Measurements from ENCODE around the gene TTC7B. TPM values are rescaled to one million over a fixed set of nuclear protein-coding genes. Genes with fewer than 3 reads are reported as not detected.

The TTC7B gene
- total RNA-seq, 1 donor from 2014 or later, result 6.1 TPM

DNA sequence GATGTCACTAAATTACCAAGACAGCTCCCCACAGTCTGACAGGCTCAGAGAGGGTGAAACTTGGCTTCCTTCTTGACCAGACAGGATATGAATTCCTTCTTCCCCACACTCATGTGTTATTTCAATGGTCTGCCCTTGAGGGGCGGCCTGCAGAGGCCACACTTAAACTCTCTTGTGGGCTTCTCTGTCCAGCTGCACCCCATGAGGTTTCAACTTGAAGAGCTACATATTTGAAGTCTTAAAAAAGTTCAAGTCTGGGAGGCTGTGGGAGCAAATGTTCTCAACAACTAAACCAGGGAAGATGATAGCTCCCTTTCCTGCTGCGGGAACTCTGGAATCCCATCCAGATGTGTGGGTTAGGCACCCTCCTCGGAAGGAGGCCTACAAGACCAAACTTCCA is 98.3 kb downstream of the TTC7B start:
- no peaks in the 10 kb centered on the region for H3K9me3 Mint-ChIP-seq
- H3K27me3 Mint-ChIP-seq (ENCODE audit: low read depth), result no peaks in the 10 kb centered on the region
- no peak overlapping the region for H3K4me3 Mint-ChIP-seq (ENCODE audit: low read depth)
- H3K36me3 Mint-ChIP-seq (ENCODE audit: low read depth), result no peaks in the 10 kb centered on the region
- no peak for DNase-seq (ENCODE audit: low spot score)
- no peak overlapping the region for H3K27ac Mint-ChIP-seq
- intact Hi-C loops (cut with micrococcal nuclease), result no loop called here
- no peaks in the 10 kb centered on the region for H3K4me1 Mint-ChIP-seq (ENCODE audit: low read depth)

DNA sequence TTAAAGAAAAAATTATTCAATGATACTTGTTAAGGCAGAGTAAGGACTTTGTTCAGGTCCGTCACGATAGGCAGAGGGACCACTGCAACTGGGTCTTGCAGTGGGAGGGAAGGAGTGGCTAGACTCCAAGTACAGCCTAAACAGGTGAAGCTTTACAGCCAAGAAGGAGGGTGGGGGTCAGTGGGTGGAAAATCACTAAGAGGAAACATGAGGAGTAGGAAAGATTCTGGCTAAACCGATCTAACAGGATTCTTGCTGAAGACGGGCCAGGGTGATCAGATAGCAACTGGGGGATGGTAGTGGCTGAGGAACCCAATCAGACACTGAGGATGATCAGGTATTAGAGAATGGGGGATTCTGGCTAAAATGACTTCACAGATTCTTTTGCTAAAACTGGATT is 100.2 kb downstream of the TTC7B start:
- Mint-ChIP-seq H3K27me3 (ENCODE audit: low read depth) (peaks cover 7% of the 10 kb centered on the region), H3K9me3 (no peaks in the 10 kb centered on the region), H3K36me3 (ENCODE audit: low read depth) (no peaks in the 10 kb centered on the region), H3K27ac (no peak overlapping the region), H3K4me1 (ENCODE audit: low read depth) (no peaks in the 10 kb centered on the region), H3K4me3 (ENCODE audit: low read depth) (no peak overlapping the region)
- intact Hi-C loops (cut with micrococcal nuclease), result no loop called here
- no peak for DNase-seq (ENCODE audit: low spot score)

DNA sequence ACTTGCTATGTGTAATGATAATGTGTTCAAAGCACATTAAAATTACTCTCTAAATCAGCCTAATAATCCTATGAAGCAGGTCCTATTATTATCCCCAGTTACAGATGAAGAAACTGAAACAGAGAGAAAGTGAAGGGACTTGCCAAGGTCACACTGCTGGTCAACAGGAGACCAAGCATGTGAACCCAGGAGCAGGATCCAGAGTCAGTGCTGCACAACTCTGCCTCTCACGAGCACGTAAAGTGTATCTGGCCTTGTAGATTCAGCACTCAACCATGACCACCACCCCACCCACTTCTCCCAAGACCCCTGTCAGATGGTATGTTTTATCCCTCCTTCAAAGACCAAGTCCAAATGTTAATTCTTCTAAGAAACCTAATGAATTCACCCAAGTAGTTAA is 100.7 kb downstream of the TTC7B start:
- no peak for DNase-seq (ENCODE audit: low spot score)
- no peak overlapping the region for H3K4me3 Mint-ChIP-seq (ENCODE audit: low read depth)
- H3K27me3 Mint-ChIP-seq (ENCODE audit: low read depth), result peaks cover 7% of the 10 kb centered on the region
- no peaks in the 10 kb centered on the region for H3K36me3 Mint-ChIP-seq (ENCODE audit: low read depth)
- no peak overlapping the region for H3K27ac Mint-ChIP-seq
- intact Hi-C loops (cut with micrococcal nuclease), result no loop called here
- H3K9me3 Mint-ChIP-seq, result no peaks in the 10 kb centered on the region
- no peaks in the 10 kb centered on the region for H3K4me1 Mint-ChIP-seq (ENCODE audit: low read depth)

DNA sequence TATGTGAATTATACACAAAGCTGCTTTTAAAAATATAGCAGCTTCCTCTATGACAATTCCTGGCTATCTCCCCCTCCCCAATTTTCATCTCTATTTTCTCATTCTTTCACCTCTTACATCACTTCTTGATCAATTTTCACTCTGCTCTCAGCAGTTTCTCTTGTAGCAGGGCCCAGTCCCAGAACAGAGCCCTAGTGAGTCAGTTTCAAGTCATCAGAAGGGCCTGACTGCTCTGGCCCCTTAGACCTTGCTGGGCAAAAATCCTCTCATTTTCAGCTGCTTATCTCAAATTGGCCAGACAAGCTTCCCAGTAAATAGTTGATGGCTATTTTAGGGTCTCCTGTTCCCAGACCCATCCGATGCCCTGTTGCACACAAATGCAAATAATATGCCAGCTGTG is 101.4 kb downstream of the TTC7B start:
- H3K9me3 Mint-ChIP-seq, result no peaks in the 10 kb centered on the region
- no peaks in the 10 kb centered on the region for H3K4me1 Mint-ChIP-seq (ENCODE audit: low read depth)
- H3K36me3 Mint-ChIP-seq (ENCODE audit: low read depth), result no peaks in the 10 kb centered on the region
- no peak overlapping the region for H3K4me3 Mint-ChIP-seq (ENCODE audit: low read depth)
- DNase-seq (ENCODE audit: low spot score), result no peak
- H3K27me3 Mint-ChIP-seq (ENCODE audit: low read depth), result peaks cover 8% of the 10 kb centered on the region
- H3K27ac Mint-ChIP-seq, result no peak overlapping the region
- intact Hi-C loops (cut with micrococcal nuclease), result no loop called here

DNA sequence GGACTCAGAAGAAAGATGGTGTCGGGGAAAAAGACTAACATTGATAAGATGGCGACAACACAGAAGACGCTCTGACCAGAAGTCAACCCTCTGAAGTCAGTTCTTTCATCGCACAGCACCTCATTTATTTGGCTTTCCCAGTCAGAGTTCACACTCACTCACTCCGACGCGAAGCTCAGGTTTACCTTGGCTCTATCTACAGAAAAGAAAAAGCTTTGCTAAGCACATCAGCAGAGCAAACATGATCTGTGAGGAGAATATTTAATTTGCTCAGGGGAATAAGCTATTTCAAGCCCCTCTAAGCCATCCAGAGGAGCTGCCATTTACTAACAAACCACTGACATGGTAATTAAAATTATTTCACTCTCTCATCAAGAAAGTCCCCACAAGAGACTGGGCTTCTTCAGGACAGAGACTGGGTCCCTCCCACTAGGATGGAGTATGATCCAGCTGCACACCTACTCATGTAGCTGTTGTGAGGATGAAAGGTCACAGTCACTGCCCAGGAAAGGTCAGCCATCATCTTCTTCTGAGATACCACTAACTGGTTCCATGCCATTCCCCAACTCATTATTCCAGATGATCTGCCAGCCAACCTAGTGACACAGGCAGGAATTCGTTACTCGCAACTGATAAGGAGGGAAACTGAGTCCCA is 111.4 kb downstream of the TTC7B start:
- Mint-ChIP-seq H3K4me3 (ENCODE audit: low read depth) (no peak overlapping the region), H3K27ac (no peak overlapping the region), H3K4me1 (ENCODE audit: low read depth) (no peaks in the 10 kb centered on the region), H3K27me3 (ENCODE audit: low read depth) (peaks cover 4% of the 10 kb centered on the region), H3K36me3 (ENCODE audit: low read depth) (no peaks in the 10 kb centered on the region), H3K9me3 (no peaks in the 10 kb centered on the region)
- no peak for DNase-seq (ENCODE audit: low spot score)
- intact Hi-C loops (cut with micrococcal nuclease), result no loop called here

DNA sequence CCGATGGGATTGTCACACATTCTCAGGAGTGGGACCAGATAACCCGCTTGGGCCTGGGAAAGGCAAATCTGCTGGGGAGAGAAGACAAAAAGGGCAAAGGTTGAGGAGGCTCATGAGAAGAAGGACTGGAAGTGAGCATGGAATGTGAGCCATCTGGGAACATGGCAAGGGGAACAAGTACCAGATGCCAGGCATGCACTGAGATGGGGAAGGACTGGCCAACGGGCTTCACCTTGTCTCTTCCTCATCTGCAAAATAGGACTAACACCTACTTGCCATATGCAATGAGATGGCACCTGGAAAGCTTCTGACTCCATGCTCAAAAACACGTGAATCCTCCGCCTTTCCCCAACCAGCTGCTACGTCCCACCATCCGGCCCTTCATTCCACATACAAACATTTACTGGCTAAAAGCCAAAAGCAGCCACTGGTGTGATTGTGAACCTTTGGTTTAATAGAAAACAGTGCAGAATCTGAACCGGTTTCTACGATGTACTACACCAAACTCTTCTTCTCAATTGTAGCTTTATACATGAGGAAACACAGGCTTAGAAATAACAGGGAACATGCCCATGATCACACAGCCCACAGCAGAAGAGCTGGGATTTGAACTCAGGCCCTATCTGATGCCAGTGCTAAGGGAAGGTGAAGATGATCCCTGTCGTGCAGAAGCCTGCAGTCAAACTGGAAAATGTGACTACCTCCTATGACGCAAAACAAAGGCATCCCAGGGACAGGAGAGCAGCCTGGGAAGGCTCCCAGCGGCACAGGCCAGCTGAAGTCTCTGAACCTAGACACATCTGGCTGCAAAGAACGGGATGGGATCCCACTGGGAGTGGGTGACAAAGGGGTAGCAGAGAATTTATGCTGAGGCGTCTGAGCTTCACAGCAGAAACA is 112.1 kb downstream of the TTC7B start:
- H3K4me1 Mint-ChIP-seq (ENCODE audit: low read depth), result no peaks in the 10 kb centered on the region
- intact Hi-C loops (cut with micrococcal nuclease), result no loop called here
- H3K36me3 Mint-ChIP-seq (ENCODE audit: low read depth), result no peaks in the 10 kb centered on the region
- H3K9me3 Mint-ChIP-seq, result no peaks in the 10 kb centered on the region
- peaks cover 4% of the 10 kb centered on the region for H3K27me3 Mint-ChIP-seq (ENCODE audit: low read depth)
- no peak for DNase-seq (ENCODE audit: low spot score)
- no peak overlapping the region for H3K27ac Mint-ChIP-seq
- no peak overlapping the region for H3K4me3 Mint-ChIP-seq (ENCODE audit: low read depth)

DNA sequence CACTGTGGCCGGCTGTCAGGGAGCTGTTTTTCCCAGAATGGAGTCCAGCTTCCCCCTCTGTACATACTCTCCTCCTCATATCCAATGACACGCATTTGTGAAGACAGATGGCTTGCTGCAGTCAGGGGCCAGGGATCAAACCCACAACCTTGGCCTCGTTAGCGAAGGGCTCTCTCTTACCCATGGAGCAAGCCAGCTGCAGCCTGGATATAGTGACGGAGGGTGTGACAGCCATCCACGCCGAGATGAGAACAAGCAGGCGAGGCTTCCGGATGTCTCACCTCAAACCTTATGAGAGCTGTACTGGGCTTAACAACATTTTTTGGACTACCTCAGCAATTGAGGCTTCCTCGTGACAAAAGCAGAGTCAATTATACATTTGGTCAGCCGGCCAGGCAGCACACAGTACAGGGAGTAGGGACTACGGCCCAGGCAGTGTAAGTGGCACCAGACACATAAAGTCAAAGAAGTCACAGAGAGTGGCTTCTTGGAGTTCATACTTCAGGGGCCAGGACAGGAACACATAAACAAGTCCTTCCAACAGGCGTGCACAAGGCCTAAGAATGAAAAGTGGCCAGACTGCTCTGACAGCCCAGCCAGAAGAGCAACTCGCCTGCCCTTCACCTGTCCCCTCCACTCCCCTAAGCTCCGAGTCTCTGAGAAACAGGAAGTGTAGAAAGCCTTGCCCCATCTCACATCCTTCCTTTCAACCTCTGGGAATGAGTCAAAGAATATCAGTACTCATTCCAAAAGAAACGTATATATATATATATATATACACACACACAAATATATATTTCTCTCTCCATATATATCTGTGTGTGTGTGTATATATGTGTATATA is 115.1 kb downstream of the TTC7B start:
- H3K4me3 Mint-ChIP-seq (ENCODE audit: low read depth), result no peak overlapping the region
- peaks cover 2% of the 10 kb centered on the region for H3K27me3 Mint-ChIP-seq (ENCODE audit: low read depth)
- no peak overlapping the region for H3K27ac Mint-ChIP-seq
- peaks cover 3% of the 10 kb centered on the region for H3K4me1 Mint-ChIP-seq (ENCODE audit: low read depth)
- H3K36me3 Mint-ChIP-seq (ENCODE audit: low read depth), result no peaks in the 10 kb centered on the region
- H3K9me3 Mint-ChIP-seq, result no peaks in the 10 kb centered on the region
- no peak for DNase-seq (ENCODE audit: low spot score)
- intact Hi-C loops (cut with micrococcal nuclease), result no loop called here

DNA sequence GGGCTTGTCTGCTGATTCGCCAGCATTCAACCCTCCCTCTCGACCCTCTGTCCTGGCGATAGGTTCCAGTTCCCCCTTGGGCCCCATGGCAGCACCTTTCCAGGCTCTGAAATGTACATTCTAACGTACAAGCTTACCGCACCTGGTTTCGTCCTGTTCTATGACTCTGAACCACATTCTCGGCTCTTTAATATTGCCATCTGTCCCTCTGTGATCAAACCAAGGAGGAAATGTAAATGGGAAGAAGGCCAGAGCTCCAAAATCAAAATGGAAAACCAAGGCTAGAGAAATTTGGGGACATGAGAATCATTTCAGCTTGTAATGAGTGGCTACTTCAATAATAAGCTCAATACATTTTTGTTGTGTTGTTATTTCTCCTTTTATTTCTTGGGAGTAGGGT is 117.2 kb downstream of the TTC7B start:
- no peak overlapping the region for H3K27ac Mint-ChIP-seq
- H3K36me3 Mint-ChIP-seq (ENCODE audit: low read depth), result no peaks in the 10 kb centered on the region
- H3K27me3 Mint-ChIP-seq (ENCODE audit: low read depth), result peaks cover 2% of the 10 kb centered on the region
- H3K4me3 Mint-ChIP-seq (ENCODE audit: low read depth), result no peak overlapping the region
- DNase-seq (ENCODE audit: low spot score), result no peak
- no peaks in the 10 kb centered on the region for H3K9me3 Mint-ChIP-seq
- peaks cover 3% of the 10 kb centered on the region for H3K4me1 Mint-ChIP-seq (ENCODE audit: low read depth)
- intact Hi-C loops (cut with micrococcal nuclease), result no loop called here

DNA sequence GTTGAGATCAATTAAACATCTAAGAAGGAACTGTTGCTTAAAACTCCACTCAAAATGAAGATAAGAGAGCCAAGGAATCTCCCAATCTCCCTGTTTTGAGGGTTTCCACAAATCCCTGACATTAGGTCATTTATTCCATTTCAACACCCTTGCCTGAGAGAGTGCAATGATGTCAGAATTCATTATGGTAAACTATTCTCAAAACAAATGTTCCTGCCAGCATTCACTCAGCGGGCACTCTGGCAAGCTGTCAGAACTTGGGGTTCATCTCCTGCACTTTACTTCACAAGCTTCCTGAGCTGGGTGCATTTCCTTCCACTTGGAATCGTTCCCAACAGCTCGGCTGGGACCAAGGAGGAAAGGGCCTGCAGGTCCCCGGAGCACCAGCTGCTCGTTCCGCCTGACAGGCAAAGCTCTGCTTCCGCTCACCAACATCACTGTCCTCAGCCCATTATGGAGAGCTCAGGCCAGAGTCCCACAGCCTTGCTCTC is 117.8 kb downstream of the TTC7B start:
- Mint-ChIP-seq H3K27ac (no peak overlapping the region), H3K9me3 (no peaks in the 10 kb centered on the region), H3K27me3 (ENCODE audit: low read depth) (no peaks in the 10 kb centered on the region), H3K4me1 (ENCODE audit: low read depth) (peaks cover 3% of the 10 kb centered on the region), H3K36me3 (ENCODE audit: low read depth) (no peaks in the 10 kb centered on the region), H3K4me3 (ENCODE audit: low read depth) (no peak overlapping the region)
- intact Hi-C loops (cut with micrococcal nuclease), result no loop called here
- DNase-seq (ENCODE audit: low spot score), result no peak

DNA sequence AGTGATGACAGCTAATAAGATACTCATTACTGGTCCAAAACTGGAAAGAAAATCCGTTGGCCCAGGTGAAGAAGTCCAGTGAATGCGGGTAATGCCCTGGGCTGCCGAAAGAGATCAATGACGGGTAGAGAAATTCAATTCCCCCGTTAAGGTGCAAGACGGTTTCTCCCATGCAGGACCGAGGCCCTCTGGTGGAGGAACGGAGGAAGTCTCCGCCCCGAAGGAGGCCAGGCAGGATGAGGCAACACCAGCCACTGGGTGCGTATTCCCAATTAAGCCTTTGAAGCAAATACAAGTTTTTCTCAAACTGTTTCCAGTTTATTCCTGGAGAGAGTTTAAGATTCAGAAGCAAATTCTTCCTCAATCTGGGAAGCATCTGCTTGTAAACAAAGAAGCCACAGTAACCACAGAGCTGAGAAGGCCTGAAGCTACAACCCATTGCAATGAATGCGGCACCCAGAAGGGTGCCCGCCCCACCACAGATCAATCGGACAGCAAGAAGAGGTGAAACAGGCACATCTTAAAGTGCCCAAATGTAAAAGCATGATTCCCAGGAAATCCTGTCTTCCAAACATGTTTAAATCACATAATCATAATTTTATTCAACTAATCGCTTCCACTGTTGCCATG is 118.5 kb downstream of the TTC7B start:
- no peaks in the 10 kb centered on the region for H3K27me3 Mint-ChIP-seq (ENCODE audit: low read depth)
- intact Hi-C loops (cut with micrococcal nuclease), result loop anchor here (1.0 kb wide), 1 partner anchor 298 kb away; no protein-coding TSS in a partner anchor

DNA sequence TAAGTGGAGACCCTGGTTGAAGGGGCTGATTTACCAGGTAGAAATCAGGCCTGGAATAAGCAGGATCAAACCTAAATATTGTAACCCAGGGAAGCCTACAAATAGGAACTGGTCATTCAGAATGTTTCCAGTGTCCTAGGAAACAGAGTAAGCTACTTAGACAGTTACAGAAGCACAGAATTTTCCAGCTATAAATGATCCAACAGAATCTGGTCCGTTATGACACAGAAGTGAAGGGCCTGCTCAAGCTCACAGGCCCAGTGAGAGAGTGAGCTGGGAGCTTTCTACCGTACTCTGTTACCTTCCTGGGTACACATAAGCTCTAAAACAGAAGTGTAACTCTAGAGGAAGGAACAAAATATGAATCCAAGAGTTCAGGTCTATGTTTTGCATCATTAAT is 119.1 kb downstream of the TTC7B start:
- Mint-ChIP-seq H3K9me3 (no peaks in the 10 kb centered on the region), H3K27ac (no peak overlapping the region), H3K36me3 (ENCODE audit: low read depth) (no peaks in the 10 kb centered on the region), H3K4me3 (ENCODE audit: low read depth) (no peak overlapping the region), H3K4me1 (ENCODE audit: low read depth) (peaks cover 6% of the 10 kb centered on the region), H3K27me3 (ENCODE audit: low read depth) (no peaks in the 10 kb centered on the region)
- DNase-seq (ENCODE audit: low spot score), result no peak
- intact Hi-C loops (cut with micrococcal nuclease), result loop anchor here (1.0 kb wide), 1 partner anchor 298 kb away; no protein-coding TSS in a partner anchor

More for the DNA sequence above, 118.5 kb downstream of the TTC7B start:
- no peaks in the 10 kb centered on the region for H3K9me3 Mint-ChIP-seq
- H3K36me3 Mint-ChIP-seq (ENCODE audit: low read depth), result no peaks in the 10 kb centered on the region
- H3K27ac Mint-ChIP-seq, result no peak overlapping the region
- H3K4me1 Mint-ChIP-seq (ENCODE audit: low read depth), result peaks cover 6% of the 10 kb centered on the region
- DNase-seq (ENCODE audit: low spot score), result peak; percentile 57
- no peak overlapping the region for H3K4me3 Mint-ChIP-seq (ENCODE audit: low read depth)

DNA sequence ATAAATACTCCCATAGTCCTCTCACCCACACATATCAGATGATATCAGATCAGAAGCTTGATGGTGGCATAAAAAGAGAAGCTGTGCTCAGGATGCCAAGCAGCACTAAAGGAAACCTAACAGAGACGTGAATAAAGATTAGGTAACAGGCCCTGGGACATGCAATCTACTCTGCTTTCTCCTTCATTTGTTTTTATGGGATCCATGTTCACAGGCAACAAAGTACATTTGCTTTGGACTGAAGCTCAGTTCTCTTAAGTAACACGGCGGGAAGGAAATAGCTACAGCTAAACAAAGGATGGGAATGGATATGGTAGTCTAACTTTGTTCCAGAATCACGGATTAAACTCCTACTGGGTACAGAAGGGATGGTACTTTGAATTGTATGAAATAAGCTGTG is 119.5 kb downstream of the TTC7B start:
- H3K4me1 Mint-ChIP-seq (ENCODE audit: low read depth), result peaks cover 6% of the 10 kb centered on the region
- intact Hi-C loops (cut with micrococcal nuclease), result loop anchor here (1.0 kb wide), 1 partner anchor 297 kb away; no protein-coding TSS in a partner anchor
- no peaks in the 10 kb centered on the region for H3K9me3 Mint-ChIP-seq
- H3K27ac Mint-ChIP-seq, result no peak overlapping the region
- peaks cover 2% of the 10 kb centered on the region for H3K27me3 Mint-ChIP-seq (ENCODE audit: low read depth)
- no peaks in the 10 kb centered on the region for H3K36me3 Mint-ChIP-seq (ENCODE audit: low read depth)
- DNase-seq (ENCODE audit: low spot score), result no peak
- no peak overlapping the region for H3K4me3 Mint-ChIP-seq (ENCODE audit: low read depth)
